SK-N-SH (cell line): ENCODE results near the gene MAP3K5. TPM values are rescaled to one million over a fixed set of nuclear protein-coding genes. Genes with fewer than 3 reads are reported as not detected.

ENCODE experiments used
- CTCF ChIA-PET: fragments of 300-600, 350-600 bp; formaldehyde crosslinking; extraction: SDS; loops from one replicate; lab custom pipeline; 2021; lab: Yijun Ruan, JAX
- POLR2A ChIA-PET: fragments of 350-600 bp; sonication (Branson Sonifier 250); formaldehyde crosslinking; extraction: SDS; loops from one replicate; lab custom pipeline; 2020; ENCODE audit warnings: antibody characterized with exemption, inconsistent platforms; lab: Yijun Ruan, JAX
- DNase-seq: peaks from one replicate; pipeline ENCODE4 v3.0.0; 2012
- H2AFZ ChIP-seq: fragments of 200-600 bp; sonication (generic); 2 replicates; pipeline ENCODE4 v1.8.1; 2016; ENCODE audit warnings: antibody characterized with exemption, mild to moderate bottlenecking, low read depth
- H3F3A ChIP-seq: fragments of 200-600 bp; sonication (generic); replicated peaks from 2 replicates; pipeline ENCODE3; 2016; ENCODE audit warnings: antibody characterized with exemption, mild to moderate bottlenecking; ENCODE audit not compliant: insufficient read depth
- H3K27ac ChIP-seq, 2 experiments: fragments of 200-500 bp in 1 of 2; fragments of 200-600 bp in 1 of 2; sonication (Bioruptor generic) in 1 of 2; sonication (generic), shearing (Covaris generic) in 1 of 2; 2 replicates each; pipeline versions ENCODE4 v1.5.1 to v1.6.1; 2014 to 2016; ENCODE audit warnings: low read depth in 2 of 2, inconsistent platforms in 1 of 2, low read length in 1 of 2, mild to moderate bottlenecking in 1 of 2, mixed read lengths in 1 of 2
- H3K27me3 ChIP-seq: fragments of 200-600 bp; sonication (generic), shearing (Covaris generic); 2 replicates; pipeline ENCODE4 v1.6.1; 2016; ENCODE audit warnings: mixed run types; ENCODE audit not compliant: insufficient read depth
- H3K36me3 ChIP-seq, 2 experiments: fragments of 200-500 bp in 1 of 2; fragments of 200-600 bp in 1 of 2; sonication (Bioruptor generic) in 1 of 2; sonication (generic) in 1 of 2; replicated peaks in 1 of 2; 2 replicates each; pipeline versions ENCODE3 to v1.5.1; 2014 to 2016; ENCODE audit warnings: low read length in 1 of 2, mild to moderate bottlenecking in 1 of 2; ENCODE audit not compliant: insufficient read depth in 2 of 2, control insufficient read depth in 1 of 2
- H3K4me1 ChIP-seq, 2 experiments: fragments of 200-500 bp in 1 of 2; fragments of 200-600 bp in 1 of 2; sonication (Bioruptor generic) in 1 of 2; sonication (generic), shearing (Covaris generic) in 1 of 2; 2 replicates each; pipeline versions ENCODE4 v1.5.1 to v1.6.1; 2014 to 2016; ENCODE audit warnings: low read depth in 1 of 2, low read length in 1 of 2, mixed run types in 1 of 2; ENCODE audit not compliant: insufficient read depth in 2 of 2, control insufficient read depth in 1 of 2
- H3K4me2 ChIP-seq: fragments of 200-600 bp; sonication (generic), shearing (Covaris generic); 2 replicates; pipeline ENCODE4 v1.6.1; 2017; ENCODE audit warnings: mixed run types
- H3K4me3 ChIP-seq, 2 experiments: fragments of 200-500 bp in 1 of 2; fragments of 200-600 bp in 1 of 2; sonication (Bioruptor generic) in 1 of 2; sonication (generic), shearing (Covaris generic) in 1 of 2; 2 replicates each; pipeline versions ENCODE4 v1.5.1 to v1.8.1; 2014 to 2016; ENCODE audit warnings: low read depth in 2 of 2, inconsistent platforms in 1 of 2, low read length in 1 of 2, mild to moderate bottlenecking in 1 of 2, mixed read lengths in 1 of 2, moderate library complexity in 1 of 2
- H3K79me2 ChIP-seq: fragments of 200-600 bp; sonication (generic); 2 replicates; pipeline ENCODE4 v1.8.1; 2017; ENCODE audit warnings: mild to moderate bottlenecking; ENCODE audit not compliant: insufficient read depth
- H3K9ac ChIP-seq: fragments of 200-600 bp; sonication (generic); 2 replicates; pipeline ENCODE4 v1.6.1; 2017; ENCODE audit warnings: mixed run types
- H3K9me2 ChIP-seq: fragments of 200-600 bp; sonication (generic); 2 replicates; pipeline ENCODE4 v1.6.1; 2017; ENCODE audit warnings: mixed run types
- H3K9me3 ChIP-seq: fragments of 200-600 bp; sonication (generic); 2 replicates; pipeline ENCODE4 v1.6.1; 2017; ENCODE audit warnings: mixed run types, mild to moderate bottlenecking, moderate library complexity
- H4K20me1 ChIP-seq: fragments of 200-600 bp; sonication (generic); 2 replicates; pipeline ENCODE4 v1.6.1; 2017; ENCODE audit warnings: mild to moderate bottlenecking, mixed run types; ENCODE audit not compliant: insufficient read depth
- CTCF ChIP-seq: fragments of 200-600 bp; sonication (generic); IDR thresholded peaks from 2 replicates; pipeline ENCODE4 v1.6.1; 2017; ENCODE audit warnings: antibody characterized with exemption, mild to moderate bottlenecking, moderate library complexity
- ELF1 ChIP-seq: IDR thresholded peaks from 2 replicates; pipeline ENCODE4 v1.4.0; 2012
- EP300 ChIP-seq, 2 experiments: IDR thresholded peaks; 2 replicates each; pipeline versions ENCODE4 v1.4.0 to v1.6.1; 2012; ENCODE audit warnings: borderline replicate concordance in 1 of 2, low read depth in 1 of 2, low read length in 1 of 2
- EZH2phosphoT487 ChIP-seq: fragments of 200-600 bp; sonication (generic); IDR thresholded peaks from 2 replicates; pipeline ENCODE4 v1.6.1; 2017; ENCODE audit warnings: low read depth, mixed run types, mild to moderate bottlenecking, antibody characterized with exemption, moderate library complexity, borderline replicate concordance
- FOSL2 ChIP-seq: IDR thresholded peaks from 2 replicates; pipeline ENCODE4 v1.4.0; 2012; ENCODE audit warnings: low read depth, mild to moderate bottlenecking, moderate library complexity, borderline replicate concordance
- FOXJ3 ChIP-seq: sonication (generic); formaldehyde crosslinking; IDR thresholded peaks from 2 replicates; pipeline ENCODE4 v1.5.1; 2020; ENCODE audit warnings: mild to moderate bottlenecking, missing genetic modification reagents
- FOXM1 ChIP-seq: IDR thresholded peaks from 2 replicates; pipeline ENCODE4 v1.4.0; 2012; ENCODE audit warnings: low read depth, mild to moderate bottlenecking
- GATA2 ChIP-seq: sonication (generic); formaldehyde crosslinking; IDR thresholded peaks from 2 replicates; pipeline ENCODE4 v1.5.0; 2020; ENCODE audit warnings: mild to moderate bottlenecking, missing genetic modification reagents
- IRF3 ChIP-seq: fragments of 150-350 bp; IDR thresholded peaks from 2 replicates; pipeline ENCODE4 v1.6.1; 2016; ENCODE audit warnings: mild to moderate bottlenecking, low read depth, low read length
- JUND ChIP-seq: IDR thresholded peaks from 2 replicates; pipeline ENCODE4 v1.4.0; 2012
- MEF2A ChIP-seq: IDR thresholded peaks from 2 replicates; pipeline ENCODE4 v1.4.0; 2012; ENCODE audit warnings: low read depth, borderline replicate concordance
- RAD21 ChIP-seq: IDR thresholded peaks from 2 replicates; pipeline ENCODE4 v1.6.1; 2012; ENCODE audit warnings: mild to moderate bottlenecking, low read length
- RCOR1 ChIP-seq: fragments of 150-350 bp; IDR thresholded peaks from 2 replicates; pipeline ENCODE4 v1.6.1; 2017; ENCODE audit warnings: antibody characterized with exemption, low read length
- RFX5 ChIP-seq: IDR thresholded peaks from 2 replicates; pipeline ENCODE4 v1.6.1; 2012; ENCODE audit warnings: mild to moderate bottlenecking, improper control_type of control experiment, low read length
- RXRA ChIP-seq: IDR thresholded peaks from 2 replicates; pipeline ENCODE4 v1.4.0; 2012; ENCODE audit warnings: low read depth, mild to moderate bottlenecking, borderline replicate concordance
- SMC3 ChIP-seq: IDR thresholded peaks from 2 replicates; pipeline ENCODE4 v1.6.1; 2012; ENCODE audit warnings: low read depth, low read length, improper control_type of control experiment
- TCF12 ChIP-seq: IDR thresholded peaks from 2 replicates; pipeline ENCODE4 v1.4.0; 2012
- USF1 ChIP-seq: IDR thresholded peaks from 2 replicates; pipeline ENCODE4 v1.4.0; 2012; ENCODE audit warnings: low read depth, borderline replicate concordance
- YY1 ChIP-seq: IDR thresholded peaks from 2 replicates; pipeline ENCODE4 v1.4.0; 2012; ENCODE audit warnings: low read depth, mild to moderate bottlenecking
- ZBTB33 ChIP-seq: IDR thresholded peaks from 2 replicates; pipeline ENCODE4 v1.4.0; 2012; ENCODE audit warnings: low read depth, borderline replicate concordance
- WGBS: methylation state at CpG from one replicate; pipeline ENCODE4 v1.1.6; 2017; ENCODE audit warnings: low lambda C conversion rate; 5-methylcytosine and 5-hydroxymethylcytosine counted together
- polyA plus RNA-seq, 3 experiments: library from polyadenylated mRNA; depleted of rRNA; stranded (reverse); fragments of >200 nt; gene quantifications; 2 replicates each; pipeline ENCODE4 v1.2.3, GENCODE V29; 2012

Gene MAP3K5
- polyA plus RNA-seq, 1 of the 3 experiments (the other 2 are of a cell fraction): 1.4 TPM

- DNase-seq: no peak
- peaks cover 0 to 6% of the 10 kb centered on the region in 2 experiments; a peak in 1 of 4 replicates for H3K4me1 ChIP-seq
- ChIA-PET POLR2A (no interaction called here), CTCF (interaction anchor here (0.6 to 2.7 kb wide), 3 partner anchors 9 to 15 kb away, joined by 3 to 11 read pairs (median 3); partner anchors contain the start of gene MAP7)
- H3K9ac ChIP-seq: no peak overlapping the region
- no peak overlapping the region for H3K4me3 ChIP-seq
- H2AFZ ChIP-seq: no peak overlapping the region
- H3K9me2 ChIP-seq: no peaks in the 10 kb centered on the region
- TF ChIP-seq FOSL2 (no peak), USF1 (no peak)
- H3K27ac ChIP-seq: no peak overlapping the region
- no peak overlapping the region for H3K4me2 ChIP-seq
- no peaks in the 10 kb centered on the region for H3K27me3 ChIP-seq
- H3F3A ChIP-seq: no peaks in the 10 kb centered on the region
- H4K20me1 ChIP-seq: no peaks in the 10 kb centered on the region
- no peaks in the 10 kb centered on the region for H3K36me3 ChIP-seq
- 98% methylated on average over 5 of the region's 5 CpGs for WGBS
- H3K9me3 ChIP-seq: no peaks in the 10 kb centered on the region
- H3K79me2 ChIP-seq: no peaks in the 10 kb centered on the region
Measured at GRCh38 chr6:136535017-136535765, 257.1 kb downstream of the MAP3K5 start.

GRCh38 chr6:136534268-136534667, 258.0 kb downstream of the MAP3K5 start:
- TF ChIP-seq RAD21 (no peak), FOSL2 (no peak), RFX5 (no peak), EP300 (IDR thresholded peaks at IDR 0.05; ENCODE audit: borderline replicate concordance in 1 of 2, low read depth in 1 of 2, low read length in 1 of 2) (no peak), FOXJ3 (CRISPR knock-in tag) (no peak), TCF12 (no peak), RCOR1 (no peak), CTCF (no peak), GATA2 (CRISPR knock-in tag) (no peak), ZBTB33 (no peak), EZH2phosphoT487 (no peak), JUND (no peak), RXRA (no peak), YY1 (no peak), IRF3 (no peak), SMC3 (no peak), MEF2A (no peak), FOXM1 (no peak), ELF1 (no peak)
- Histone ChIP-seq H3K79me2 (no peaks in the 10 kb centered on the region), H3F3A (no peaks in the 10 kb centered on the region), H3K9ac (no peak overlapping the region), H3K4me1 (peaks cover 0 to 3% of the 10 kb centered on the region in 2 experiments; a peak in 1 of 4 replicates), H3K27me3 (no peaks in the 10 kb centered on the region), H3K4me3 (no peak overlapping the region), H3K36me3 (no peaks in the 10 kb centered on the region), H3K4me2 (no peak overlapping the region), H2AFZ (no peak overlapping the region), H4K20me1 (no peaks in the 10 kb centered on the region), H3K9me3 (no peaks in the 10 kb centered on the region), H3K9me2 (no peaks in the 10 kb centered on the region), H3K27ac (no peak overlapping the region)
- CTCF ChIA-PET: interaction anchor here (0.6 to 0.7 kb wide), 2 partner anchors 9 to 13 kb away, joined by 3 read pairs; no protein-coding TSS in a partner anchor
- 71% methylated on average over 3 of the region's 3 CpGs for WGBS
- no peak for DNase-seq
- POLR2A ChIA-PET: no interaction called here
